HG02885 (cell line): ENCODE results near the gene RAPSN.

Source experiments
- ATAC-seq: cut with Tn5 transposase; IDR thresholded peaks from one replicate; pipeline ENCODE4 v1.9.1; 2021; ENCODE audit warnings: mild to moderate bottlenecking; ENCODE audit not compliant: unreplicated experiment, poor library complexity

RAPSN gene

GRCh38 chr11:47436726-47437125 is 12.2 kb downstream of the RAPSN start:
- ATAC-seq = no peak

GRCh38 chr11:47435687-47436086 is 13.2 kb downstream of the RAPSN start:
- ATAC-seq = no peak

DNA sequence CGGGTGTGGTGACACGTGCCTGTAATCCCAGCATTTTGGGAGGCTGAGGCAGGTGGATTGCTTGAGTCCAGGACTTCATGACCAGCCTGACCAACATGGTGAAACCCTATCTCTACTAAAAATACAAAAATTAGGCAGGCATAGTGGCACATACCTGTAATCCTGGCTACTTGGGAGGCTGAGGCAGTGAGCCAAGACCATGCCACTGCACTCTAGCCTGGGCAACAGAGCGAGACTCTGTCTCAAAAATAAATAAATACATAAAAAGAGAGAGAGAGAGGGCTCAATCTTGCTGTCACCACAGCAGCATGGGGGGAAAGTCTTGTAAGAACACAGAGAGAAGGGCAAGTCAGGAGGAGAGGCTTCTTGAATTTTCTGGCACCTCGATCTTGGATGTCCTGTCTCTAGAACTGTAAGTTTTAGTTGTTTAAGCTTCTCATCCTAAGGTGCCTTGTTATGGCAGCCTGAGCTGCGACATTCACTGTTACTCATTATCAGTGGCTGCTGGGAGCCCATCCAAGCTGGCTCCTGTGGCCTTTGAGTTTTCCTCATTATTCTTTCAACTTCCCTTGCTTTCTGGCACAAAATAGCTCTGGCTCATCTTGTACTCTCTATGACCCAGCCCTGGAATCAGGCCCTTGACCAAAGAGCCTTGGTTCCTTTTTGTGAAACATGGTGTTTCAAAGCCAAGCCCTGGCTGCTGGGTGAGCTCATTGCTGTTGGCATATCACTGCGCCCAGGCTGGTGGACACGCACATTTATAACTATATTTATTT is 14.7 kb downstream of the RAPSN start:
- no peak for ATAC-seq

DNA sequence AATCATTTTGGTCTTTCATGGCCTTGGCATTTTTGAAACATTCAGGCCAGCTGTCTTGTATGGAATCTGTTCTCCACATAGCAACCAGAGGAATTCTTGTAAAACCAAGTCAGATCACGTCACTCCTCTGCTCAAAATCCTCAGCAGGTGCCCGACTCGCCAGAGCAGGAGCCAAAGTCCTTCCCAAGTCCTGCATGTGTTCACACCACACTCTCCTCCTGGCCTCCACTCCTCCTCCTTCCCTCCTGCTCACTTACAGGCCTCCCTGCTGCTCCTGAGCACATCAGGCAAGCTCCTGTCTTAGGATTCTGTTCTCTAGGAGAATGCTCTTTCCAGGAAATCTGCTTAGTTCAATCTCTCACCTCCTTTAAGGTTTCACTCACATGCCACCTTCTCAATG is 15.8 kb downstream of the RAPSN start:
- no peak for ATAC-seq

DNA sequence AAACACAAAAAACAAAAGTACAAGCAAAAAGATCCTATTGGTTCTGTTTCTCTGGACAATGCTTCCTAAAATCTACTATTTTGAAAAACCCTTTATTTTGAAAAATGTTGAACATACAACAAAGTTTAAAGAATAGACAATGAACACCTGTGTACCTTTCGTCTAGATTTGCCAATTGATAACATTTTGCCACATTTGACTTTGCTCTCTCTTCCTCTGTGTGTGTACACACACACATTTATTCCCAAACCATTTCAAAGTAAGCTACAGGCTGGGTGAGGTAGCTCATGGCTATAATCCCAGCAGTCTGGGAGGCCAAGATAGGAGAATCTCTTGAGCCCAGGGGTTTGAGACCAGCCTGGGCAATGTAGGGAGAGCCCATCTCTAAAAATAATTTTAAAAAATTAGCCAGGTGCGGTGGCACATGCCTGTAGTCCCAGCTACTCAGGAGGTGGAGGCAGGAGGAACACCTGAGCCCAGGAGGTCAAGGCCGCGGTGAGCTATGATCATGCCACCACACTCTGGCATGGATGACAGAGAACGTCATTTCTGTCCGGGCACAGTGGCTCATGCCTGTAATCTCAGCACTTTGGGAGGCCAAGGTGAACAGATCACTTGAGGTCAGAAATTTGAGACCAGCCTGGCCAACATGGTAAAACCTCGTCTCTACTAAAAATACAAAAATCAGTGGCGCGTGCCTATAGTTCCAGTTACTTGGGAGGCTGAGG is 17.4 kb downstream of the RAPSN start:
- ATAC-seq = no peak

DNA sequence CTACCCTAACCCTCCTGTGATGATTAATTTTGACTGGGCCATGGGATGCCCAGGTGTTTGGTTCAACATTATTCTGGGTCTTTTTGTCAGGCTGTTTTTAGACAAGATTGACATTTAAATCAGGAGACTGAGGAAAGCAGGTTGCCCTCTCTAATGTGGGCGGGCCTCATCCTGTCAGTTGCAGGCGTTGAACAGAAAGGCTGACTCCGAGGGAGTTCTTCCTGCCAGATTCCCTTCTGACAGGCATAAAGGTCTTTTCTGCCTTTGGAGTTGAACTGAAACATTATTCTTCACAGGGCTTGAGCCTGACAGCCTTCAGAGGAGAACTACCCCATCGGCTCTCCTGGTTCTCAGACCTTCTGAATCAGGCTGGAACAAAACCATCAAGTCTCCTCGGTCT is 18.4 kb downstream of the RAPSN start:
- no peak for ATAC-seq

- peak; percentile 94 for ATAC-seq
Observed at GRCh38 chr11:47426062-47426956, 22.6 kb downstream of the RAPSN start, which contains the start of gene PSMC3. Gene PSMC3 (minus strand): TSS chr11:47426439. CDS start chr11:47426279, 160 bp downstream.

GRCh38 chr11:47425611-47426010 is 23.3 kb downstream of the RAPSN start:
- no peak for ATAC-seq

GRCh38 chr11:47418454-47419259 is 30.3 kb downstream of the RAPSN start:
- no peak for ATAC-seq

DNA sequence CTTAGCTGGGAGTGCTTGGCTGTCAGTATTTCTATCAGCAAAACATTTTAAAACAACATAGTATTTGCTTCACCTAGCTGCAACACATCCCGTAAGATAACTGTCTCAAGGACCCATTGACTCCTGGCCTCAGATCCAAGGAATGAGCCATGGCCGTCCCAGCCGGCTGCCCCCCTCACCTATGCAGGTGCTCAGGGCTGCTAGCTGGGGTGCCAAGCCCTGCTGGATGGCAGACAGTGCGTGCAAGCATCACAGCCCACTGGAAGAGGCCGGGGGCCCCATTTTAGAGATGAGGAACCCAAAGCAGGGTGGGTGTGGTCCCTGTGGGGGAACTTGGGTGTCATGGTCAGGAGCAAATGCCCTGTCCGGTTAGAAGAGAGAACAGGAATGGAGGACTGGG is 31.2 kb downstream of the RAPSN start:
- ATAC-seq = no peak

- ATAC-seq = no peak
Observed at GRCh38 chr11:47415949-47416472, 32.9 kb downstream of the RAPSN start.

- no peak for ATAC-seq
Observed at GRCh38 chr11:47415091-47415854, 33.7 kb downstream of the RAPSN start.

GRCh38 chr11:47414685-47415070 is 34.3 kb downstream of the RAPSN start:
- ATAC-seq = no peak

DNA sequence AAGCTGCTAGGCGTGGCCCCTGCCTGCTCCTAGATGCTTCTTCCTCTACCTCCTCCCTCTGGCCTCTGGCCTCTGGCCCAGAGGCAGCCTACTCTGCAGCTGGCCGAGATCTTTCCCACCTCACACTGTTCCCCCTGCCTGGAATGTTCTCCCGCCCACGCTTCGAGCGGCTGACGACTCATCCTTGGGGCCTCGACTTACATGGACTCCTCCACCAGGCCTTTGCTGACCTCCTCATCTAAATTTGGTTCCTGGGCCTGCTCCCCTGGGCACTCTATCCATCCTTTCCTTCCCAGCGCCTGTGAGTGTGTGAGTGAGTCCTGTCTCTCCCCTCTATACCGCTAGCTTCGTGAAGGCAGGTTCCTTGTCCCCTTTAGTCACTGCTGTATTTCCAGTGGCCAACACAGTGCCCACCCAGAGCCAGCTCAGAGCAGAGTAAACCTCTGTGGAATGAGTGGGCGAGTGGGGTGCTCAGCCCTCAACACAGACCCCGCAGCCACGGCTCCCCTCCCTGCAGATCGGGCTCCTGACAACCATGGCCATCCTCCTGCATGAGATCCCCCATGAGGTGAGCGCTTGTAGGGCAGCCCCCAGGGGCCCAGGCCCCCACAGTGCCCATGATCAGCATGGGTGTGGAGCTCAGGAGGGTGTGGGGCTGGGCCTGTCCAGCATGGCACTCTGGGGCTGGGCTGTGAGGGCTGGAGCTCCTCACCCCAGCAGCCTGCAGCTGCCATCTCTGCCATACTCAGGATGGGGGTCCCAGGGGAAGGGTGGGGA is 34.8 kb downstream of the RAPSN start:
- ATAC-seq = no peak

- ATAC-seq = no peak
Observed at GRCh38 chr11:47413351-47413750, 35.6 kb downstream of the RAPSN start.

DNA sequence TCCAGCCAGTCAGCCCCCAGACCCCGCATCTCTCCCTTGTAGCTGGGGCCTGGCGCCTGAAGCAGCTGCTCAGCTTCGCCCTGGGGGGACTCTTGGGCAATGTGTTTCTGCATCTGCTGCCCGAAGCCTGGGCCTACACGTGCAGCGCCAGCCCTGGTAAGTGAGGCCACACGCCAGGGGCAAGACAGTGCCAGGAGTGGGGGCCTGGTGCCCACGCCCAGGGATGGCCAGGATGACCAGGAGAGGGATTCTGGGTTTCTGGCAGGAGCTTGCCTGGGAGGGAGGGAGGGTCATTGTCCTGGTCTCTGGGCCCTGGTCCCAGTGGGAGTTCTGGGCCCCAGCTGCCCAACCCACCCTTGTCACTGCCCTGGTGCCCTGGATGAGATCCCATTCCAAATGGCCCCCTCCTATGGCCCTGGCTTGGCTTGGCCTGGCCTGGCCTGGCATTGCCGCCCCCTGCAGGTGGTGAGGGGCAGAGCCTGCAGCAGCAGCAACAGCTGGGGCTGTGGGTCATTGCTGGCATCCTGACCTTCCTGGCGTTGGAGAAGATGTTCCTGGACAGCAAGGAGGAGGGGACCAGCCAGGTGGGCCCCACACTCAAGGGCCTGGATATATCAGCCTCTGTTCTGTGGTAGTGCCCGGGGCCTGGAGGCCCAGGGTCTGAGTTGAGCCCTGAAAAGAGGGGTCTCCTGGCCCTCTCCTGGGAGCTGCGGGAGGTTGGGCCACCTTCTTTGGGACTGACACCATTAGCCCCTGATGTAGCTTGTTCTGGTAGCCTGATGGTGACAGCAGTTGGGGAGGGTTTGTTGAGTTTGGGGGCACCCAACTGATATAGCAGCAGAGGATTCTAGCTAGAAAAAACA is 36.8 kb downstream of the RAPSN start:
- no peak for ATAC-seq
